WI38 (cell line): ENCODE data around the gene IFNA17.
A peak's percentile ranks its signal among the peaks of the same experiment; 100 is the strongest.
"Not testable (repeated sequence)": the region's sequence is repeated elsewhere in the genome, so short reads cannot be mapped to it uniquely, and the experiment has no call there.

Experiments
- H3K4me3 ChIP-seq: 2 replicates; pipeline ENCODE4 v1.5.1; 2011; ENCODE audit warnings: low read depth, mild to moderate bottlenecking, control low read depth, low read length
- CTCF ChIP-seq: IDR thresholded peaks from 2 replicates; pipeline ENCODE4 v1.5.1; 2012; ENCODE audit warnings: low read depth, mild to moderate bottlenecking, control low read depth, low read length

The IFNA17 gene

GRCh38 chr9:21252721-21253547 lies 24.9 kb upstream of the IFNA17 start:
- TF ChIP-seq CTCF = 0 out of 2 replicates have a peak, but pooled peaks have one; percentile 9
- H3K4me3 ChIP-seq = no peak overlapping the region

GRCh38 chr9:21251638-21252037 lies 23.6 kb upstream of the IFNA17 start:
- TF ChIP-seq CTCF = no peak
- no peak overlapping the region for H3K4me3 ChIP-seq

GRCh38 chr9:21251190-21251589 lies 23.2 kb upstream of the IFNA17 start:
- no peak overlapping the region for H3K4me3 ChIP-seq
- TF ChIP-seq CTCF = no peak

- TF ChIP-seq CTCF = no peak
- no peak overlapping the region for H3K4me3 ChIP-seq
Observed at GRCh38 chr9:21244836-21245235, 16.8 kb upstream of the IFNA17 start.

- H3K4me3 ChIP-seq = no peak within 1 kb of the TSS
- no peak for TF ChIP-seq CTCF
Observed at GRCh38 chr9:21239911-21240310, 11.9 kb upstream of the IFNA17 start, which contains the start of gene IFNA14. Gene IFNA14 (minus strand): TSS chr9:21240005. CDS start chr9:21239935, 70 bp downstream.

GRCh38 chr9:21236360-21236714 lies 8.3 kb upstream of the IFNA17 start:
- H3K4me3 ChIP-seq = not testable (repeated sequence)

GRCh38 chr9:21235468-21236359 lies 7.7 kb upstream of the IFNA17 start:
- H3K4me3 ChIP-seq = not testable (repeated sequence)
- TF ChIP-seq CTCF = peak; percentile 34; the same call in 1 of the 2 replicates
